Left ventricle myocardium inferior (tissue), 1 donor: Measurements from ENCODE around the gene FTCDNL1. TPM values are rescaled to one million over a fixed set of nuclear protein-coding genes. Genes with fewer than 3 reads are reported as not detected.

Experiments used
- DNase-seq: peaks from one replicate; pipeline ENCODE4 v3.0.0-alpha.2; 2020
- H3K27ac ChIP-seq: fragments of 200-600 bp; replicated peaks from 2 replicates; pipeline ENCODE4 v1.8.0; 2021
- H3K27me3 ChIP-seq: fragments of 200-600 bp; 2 replicates; pipeline ENCODE4 v1.8.0; 2021; ENCODE audit warnings: low read depth
- H3K36me3 ChIP-seq: fragments of 200-600 bp; 2 replicates; pipeline ENCODE4 v1.8.0; 2021
- H3K4me1 ChIP-seq: fragments of 200-600 bp; 2 replicates; pipeline ENCODE4 v1.8.0; 2021
- H3K4me3 ChIP-seq: fragments of 200-600 bp; 2 replicates; pipeline ENCODE4 v1.8.0; 2021; ENCODE audit warnings: mild to moderate bottlenecking, moderate library complexity
- H3K9me3 ChIP-seq: fragments of 200-600 bp; replicated peaks from 2 replicates; pipeline ENCODE4 v1.8.0; 2021
- intact Hi-C: fragments of 100-400 bp; cut with micrococcal nuclease; formaldehyde crosslinking; loops from one replicate; pipeline ENCODE4 v1.11.0; 2022
- total RNA-seq: library from RNA; stranded (reverse); fragmentation: NEBNext Ultra II Directional; extraction: Animal tissue kit (Norgen Biotek cat#: 25700); gene quantifications from one replicate; pipeline ENCODE4 v1.2.1, GENCODE V29; 2021
- TF ChIP-seq, protein P1 (sequence below): fragments of 200-600 bp; IDR thresholded peaks from 2 replicates; pipeline ENCODE4 v1.8.0; 2021; ENCODE audit warnings: antibody characterized with exemption, mild to moderate bottlenecking, borderline replicate concordance
- donor health status: DM: no; HTN: yes; CAD: no; lungs with severe emphysema.

The FTCDNL1 gene
- total RNA-seq, 1 donor from 2014 or later: 2.7 TPM

DNA sequence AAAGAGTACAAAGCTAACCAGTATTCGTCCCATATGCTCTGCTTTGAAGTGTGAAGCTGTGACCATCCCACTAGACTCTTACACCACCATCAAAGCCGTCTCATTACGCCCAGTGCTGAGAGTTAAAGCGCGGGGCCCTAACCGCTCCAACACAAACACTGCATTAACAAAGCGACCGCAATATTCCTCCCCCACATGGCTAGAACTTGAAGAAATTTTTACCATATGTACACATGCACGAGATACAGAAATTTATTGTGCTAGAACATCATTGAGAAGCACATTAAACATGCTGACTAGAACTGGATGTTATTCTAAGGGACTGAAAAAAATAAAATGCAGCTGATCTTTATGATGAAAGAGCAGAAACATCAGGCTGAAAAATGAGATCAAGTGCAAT, 20.5 kb downstream of the FTCDNL1 start:
- no peaks in the 10 kb centered on the region for H3K36me3 ChIP-seq
- no peak overlapping the region for H3K27ac ChIP-seq
- H3K4me1 ChIP-seq: no peaks in the 10 kb centered on the region
- H3K4me3 ChIP-seq: no peak overlapping the region
- no peaks in the 10 kb centered on the region for H3K9me3 ChIP-seq
- H3K27me3 ChIP-seq: no peaks in the 10 kb centered on the region
- intact Hi-C loops: no loop called here
- TF ChIP-seq, protein P1, sequence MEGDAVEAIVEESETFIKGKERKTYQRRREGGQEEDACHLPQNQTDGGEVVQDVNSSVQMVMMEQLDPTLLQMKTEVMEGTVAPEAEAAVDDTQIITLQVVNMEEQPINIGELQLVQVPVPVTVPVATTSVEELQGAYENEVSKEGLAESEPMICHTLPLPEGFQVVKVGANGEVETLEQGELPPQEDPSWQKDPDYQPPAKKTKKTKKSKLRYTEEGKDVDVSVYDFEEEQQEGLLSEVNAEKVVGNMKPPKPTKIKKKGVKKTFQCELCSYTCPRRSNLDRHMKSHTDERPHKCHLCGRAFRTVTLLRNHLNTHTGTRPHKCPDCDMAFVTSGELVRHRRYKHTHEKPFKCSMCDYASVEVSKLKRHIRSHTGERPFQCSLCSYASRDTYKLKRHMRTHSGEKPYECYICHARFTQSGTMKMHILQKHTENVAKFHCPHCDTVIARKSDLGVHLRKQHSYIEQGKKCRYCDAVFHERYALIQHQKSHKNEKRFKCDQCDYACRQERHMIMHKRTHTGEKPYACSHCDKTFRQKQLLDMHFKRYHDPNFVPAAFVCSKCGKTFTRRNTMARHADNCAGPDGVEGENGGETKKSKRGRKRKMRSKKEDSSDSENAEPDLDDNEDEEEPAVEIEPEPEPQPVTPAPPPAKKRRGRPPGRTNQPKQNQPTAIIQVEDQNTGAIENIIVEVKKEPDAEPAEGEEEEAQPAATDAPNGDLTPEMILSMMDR: no peak
- no peak for DNase-seq

DNA sequence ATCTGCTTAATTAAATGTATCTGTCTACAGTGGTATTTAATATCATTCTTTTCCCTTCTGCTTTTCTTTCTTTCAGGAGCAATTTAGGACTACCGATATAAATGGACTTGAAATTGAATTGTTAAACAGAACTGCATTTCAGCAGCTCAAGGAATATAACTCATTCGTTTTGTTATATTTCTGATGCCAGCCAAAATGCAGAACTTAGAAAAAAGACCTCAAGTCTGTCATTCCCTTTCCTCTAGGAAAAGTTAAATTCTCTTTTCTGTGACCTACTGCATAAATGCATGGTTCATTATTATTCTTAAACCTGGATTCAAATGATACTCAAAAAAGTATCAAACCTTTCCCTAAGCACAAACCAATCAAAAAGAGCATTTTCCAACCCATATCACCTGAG, 21.4 kb downstream of the FTCDNL1 start:
- no peaks in the 10 kb centered on the region for H3K27me3 ChIP-seq
- H3K36me3 ChIP-seq: no peaks in the 10 kb centered on the region
- H3K27ac ChIP-seq: no peak overlapping the region
- intact Hi-C loops: no loop called here
- no peaks in the 10 kb centered on the region for H3K4me1 ChIP-seq
- H3K4me3 ChIP-seq: no peak overlapping the region
- no peaks in the 10 kb centered on the region for H3K9me3 ChIP-seq
- no peak for DNase-seq
- TF ChIP-seq, protein P1: no peak

DNA sequence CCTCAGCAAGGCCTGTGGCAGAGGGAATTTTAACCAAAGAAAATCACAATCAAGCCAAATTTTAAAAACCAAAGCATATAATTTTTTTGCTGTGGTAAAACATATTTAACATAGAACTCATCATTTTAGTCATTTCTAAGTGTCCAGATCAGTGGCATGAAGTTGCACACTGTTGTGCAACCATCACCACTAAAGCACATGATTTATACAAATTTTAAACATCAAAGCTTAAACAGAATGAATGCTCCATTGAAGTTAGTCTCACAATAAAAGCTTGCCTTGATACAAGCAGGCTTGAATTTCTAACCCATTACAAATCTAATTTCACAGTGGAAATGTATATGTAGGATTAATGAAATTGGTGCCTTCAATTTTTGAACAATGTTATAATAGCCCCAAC, 31.2 kb downstream of the FTCDNL1 start:
- Histone ChIP-seq H3K4me3 (no peak overlapping the region), H3K36me3 (no peaks in the 10 kb centered on the region), H3K27me3 (no peaks in the 10 kb centered on the region), H3K9me3 (no peaks in the 10 kb centered on the region), H3K4me1 (no peaks in the 10 kb centered on the region), H3K27ac (no peak overlapping the region)
- intact Hi-C loops: no loop called here
- TF ChIP-seq, protein P1: no peak
- no peak for DNase-seq

DNA sequence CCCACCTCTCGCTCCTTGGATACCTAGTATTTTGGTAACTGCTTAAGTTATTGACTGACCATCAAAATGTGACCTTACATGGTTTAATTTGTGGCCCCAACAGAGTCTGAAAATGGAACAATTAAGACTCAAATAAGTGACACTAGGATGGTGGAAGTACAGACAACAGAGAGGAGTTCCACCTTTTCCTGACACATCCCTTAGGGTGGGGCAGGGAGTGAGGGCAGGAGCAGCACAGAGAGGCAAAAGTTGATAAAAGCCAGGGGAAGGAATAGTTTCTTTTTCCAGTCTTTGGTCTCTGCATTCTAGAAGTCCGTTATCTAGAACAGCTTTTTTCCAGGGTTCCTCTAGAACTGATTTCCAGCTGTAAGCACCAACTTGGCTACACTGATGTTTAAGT, 32.2 kb downstream of the FTCDNL1 start:
- DNase-seq: no peak
- Histone ChIP-seq H3K4me3 (no peak overlapping the region), H3K27me3 (no peaks in the 10 kb centered on the region), H3K4me1 (no peaks in the 10 kb centered on the region), H3K27ac (no peak overlapping the region), H3K9me3 (no peaks in the 10 kb centered on the region), H3K36me3 (no peaks in the 10 kb centered on the region)
- TF ChIP-seq, protein P1: no peak
- intact Hi-C loops: no loop called here

DNA sequence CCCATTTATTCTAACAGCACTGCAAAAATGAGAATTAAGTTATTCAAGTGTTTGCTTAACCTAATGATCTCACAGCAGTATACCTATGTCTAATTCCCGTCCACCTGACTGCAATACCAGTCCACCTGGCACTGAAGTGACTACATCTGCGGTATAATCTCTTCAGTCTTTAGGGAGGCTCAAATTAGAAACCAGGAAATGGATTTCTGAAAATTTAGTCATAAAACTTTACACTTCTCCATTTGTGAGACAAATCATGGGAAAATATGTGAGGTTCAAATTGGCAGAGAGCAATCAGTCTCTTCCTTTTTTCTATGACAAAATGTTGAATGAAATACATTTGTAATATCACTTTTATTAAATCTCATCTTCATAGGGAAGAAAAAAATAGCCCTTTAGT, 33.0 kb downstream of the FTCDNL1 start:
- intact Hi-C loops: no loop called here
- no peaks in the 10 kb centered on the region for H3K4me1 ChIP-seq
- H3K9me3 ChIP-seq: no peaks in the 10 kb centered on the region
- H3K4me3 ChIP-seq: no peak overlapping the region
- no peak overlapping the region for H3K27ac ChIP-seq
- DNase-seq: no peak
- no peaks in the 10 kb centered on the region for H3K36me3 ChIP-seq
- H3K27me3 ChIP-seq: no peaks in the 10 kb centered on the region
- TF ChIP-seq, protein P1: no peak

DNA sequence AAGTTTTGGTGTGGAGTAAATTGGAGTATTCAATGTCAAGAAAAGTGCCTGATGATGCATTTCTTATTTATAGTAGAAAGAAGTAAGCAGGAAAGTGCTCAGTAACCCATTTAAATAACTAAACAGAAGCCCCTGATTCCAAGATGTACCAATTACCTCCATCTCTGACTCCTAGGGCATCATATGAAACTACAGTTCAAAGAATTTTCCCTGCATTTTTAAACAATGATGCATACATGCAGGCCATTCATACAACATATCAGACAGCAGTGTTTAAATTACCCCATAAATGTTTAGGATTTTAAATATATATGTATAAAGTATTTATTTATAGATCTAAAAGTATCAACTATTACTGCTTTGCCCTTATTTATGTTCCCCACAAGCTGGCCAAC, 36.2 kb downstream of the FTCDNL1 start:
- Histone ChIP-seq H3K4me1 (no peaks in the 10 kb centered on the region), H3K4me3 (no peak overlapping the region), H3K9me3 (no peaks in the 10 kb centered on the region), H3K36me3 (no peaks in the 10 kb centered on the region), H3K27me3 (no peaks in the 10 kb centered on the region), H3K27ac (no peak overlapping the region)
- TF ChIP-seq, protein P1: no peak
- no peak for DNase-seq
- intact Hi-C loops: no loop called here
